ENCODE data around the gene CNOT3.
A peak's percentile ranks its signal among the peaks of the same experiment; 100 is the strongest.

Gene CNOT3

GRCh38 chr19:54133312-54133956 lies 4.1 kb upstream of the CNOT3 start:
- H3K27ac ChIP-seq: no peak overlapping the region
- TF ChIP-seq CTCF (IDR thresholded peaks at IDR 0.05): no peak
- DNase-seq (ENCODE audit: low spot score): no peak
- no peak overlapping the region for H3K4me3 ChIP-seq

- TF ChIP-seq CTCF (IDR thresholded peaks at IDR 0.05): no peak
- Histone ChIP-seq H3K4me3 (no peak overlapping the region), H3K27ac (no peak overlapping the region)
- DNase-seq (ENCODE audit: low spot score): no peak
These were observed 3.5 kb upstream of the CNOT3 start for GRCh38 chr19:54133957-54134590.

- no peak for TF ChIP-seq CTCF (IDR thresholded peaks at IDR 0.05)
- DNase-seq (ENCODE audit: low spot score): no peak
- H3K27ac ChIP-seq: peak overlapping the region in 1 of 2 donors; percentile 82
- H3K4me3 ChIP-seq: peak overlapping the region; percentile 72
These were observed 1.3 kb upstream of the CNOT3 start for GRCh38 chr19:54136086-54136863.

- peak; percentile 100 for DNase-seq (ENCODE audit: low spot score)
- Histone ChIP-seq H3K27ac (peak overlapping the region; percentile 97 to 99), H3K4me3 (peak overlapping the region; percentile 97)
- no peak for TF ChIP-seq CTCF (IDR thresholded peaks at IDR 0.05)
These were observed 481 bp upstream of the CNOT3 start for GRCh38 chr19:54136864-54137698.

- H3K4me3 ChIP-seq: peak overlapping the region; percentile 97
- no peak for TF ChIP-seq CTCF (IDR thresholded peaks at IDR 0.05)
- no peak for DNase-seq (ENCODE audit: low spot score)
- peak overlapping the region; percentile 97 to 99 for H3K27ac ChIP-seq
These were observed 1.1 kb downstream of the CNOT3 start for GRCh38 chr19:54138489-54139256.

GRCh38 chr19:54141356-54141755 lies 3.8 kb downstream of the CNOT3 start:
- Histone ChIP-seq H3K27ac (no peak overlapping the region), H3K4me3 (no peak overlapping the region)
- DNase-seq (ENCODE audit: low spot score): no peak
- TF ChIP-seq CTCF (IDR thresholded peaks at IDR 0.05): no peak

All from coronary artery (tissue), 2 donors.